Gastrocnemius medialis (tissue), 4 donors: ENCODE results near the gene LSAMP. TPM values are rescaled to one million over a fixed set of nuclear protein-coding genes. Genes with fewer than 3 reads are reported as not detected.

Source experiments
- ATAC-seq, 2 donors: fragments of 150-250 bp; one replicate each; pipeline ENCODE4 v1.9.1; 2016
- DNase-seq, 2 donors: peaks; one replicate each; pipeline ENCODE4 v3.0.0-alpha.2; 2019
- H3K27ac ChIP-seq, 4 donors: fragments of 200-600 bp; sonication (generic); 1 replicate in 1 of 4; 2 replicates in 3 of 4; pipeline ENCODE4 v1.5.1; 2016 to 2018; ENCODE audit warnings: mild to moderate bottlenecking in 2 of 4, moderate library complexity in 1 of 4
- H3K27me3 ChIP-seq, 3 donors: fragments of 200-600 bp; sonication (generic) in 2 of 3; 1 replicate in 1 of 3; 2 replicates in 2 of 3; pipeline versions ENCODE4 v1.5.1 to v1.6.0; 2016 to 2019; ENCODE audit warnings: mild to moderate bottlenecking in 1 of 3, moderate library complexity in 1 of 3
- H3K36me3 ChIP-seq, 2 donors: fragments of 200-600 bp; sonication (generic) in 1 of 2; one replicate each; pipeline ENCODE4 v1.5.1; 2017 to 2018
- H3K4me1 ChIP-seq, 2 donors: fragments of 200-600 bp; sonication (generic) in 1 of 2; one replicate each; pipeline ENCODE4 v1.5.1; 2016 to 2017; ENCODE audit warnings: mild to moderate bottlenecking in 2 of 2
- H3K4me3 ChIP-seq, 4 donors: fragments of 200-600 bp; sonication (generic) in 3 of 4; 1 replicate in 1 of 4; 2 replicates in 3 of 4; pipeline ENCODE4 v1.5.1; 2016 to 2019; ENCODE audit warnings: mild to moderate bottlenecking in 2 of 4
- H3K9me3 ChIP-seq, 3 donors: fragments of 200-600 bp; sonication (generic) in 2 of 3; 1 replicate in 1 of 3; 2 replicates in 2 of 3; pipeline ENCODE4 v1.5.1; 2016 to 2019
- POLR2A ChIP-seq, 2 donors: fragments of 450-650 bp; IDR thresholded peaks; one replicate each; pipeline ENCODE4 v1.6.1; 2017; ENCODE audit warnings: antibody characterized with exemption in 2 of 2, mild to moderate bottlenecking in 2 of 2, moderate library complexity in 2 of 2
- in situ Hi-C, 4 donors: fragments of 200-750 bp; cut with MboI; loops; one replicate each; pipeline versions ENCODE4 v1.15.0 to v1.8.0; 2017; ENCODE audit warnings: low sequenced_read_pairs in 4 of 4
- intact Hi-C: fragments of 100-400 bp; cut with DNase I; formaldehyde crosslinking; loops from one replicate; pipeline ENCODE4 v1.15.1; 2023; ENCODE audit warnings: low total_unique reads
- total RNA-seq, 4 donors: library from RNA; depleted of rRNA; stranded (reverse); fragments of >200 nt; gene quantifications; one replicate each; pipeline versions ENCODE4 v1.1.0 to v1.2.3, GENCODE V29; 2016
- TF ChIP-seq, protein P1 (sequence below), 5 experiments: fragments of 450-650 bp in 3 of 5; fragments of 200-600 bp in 2 of 5; sonication (generic) in 2 of 5; IDR thresholded peaks in 4 of 5; conservative IDR thresholded peaks in 1 of 5; 1 replicate in 4 of 5; 2 replicates in 1 of 5; pipeline ENCODE4 v1.5.1; 2016 to 2019; ENCODE audit warnings: antibody characterized with exemption in 5 of 5, mild to moderate bottlenecking in 3 of 5, moderate library complexity in 3 of 5

Gene LSAMP
- total RNA-seq, 4 donors from 2014 or later = 0.07 to 0.10 TPM; not detected in 2

DNA sequence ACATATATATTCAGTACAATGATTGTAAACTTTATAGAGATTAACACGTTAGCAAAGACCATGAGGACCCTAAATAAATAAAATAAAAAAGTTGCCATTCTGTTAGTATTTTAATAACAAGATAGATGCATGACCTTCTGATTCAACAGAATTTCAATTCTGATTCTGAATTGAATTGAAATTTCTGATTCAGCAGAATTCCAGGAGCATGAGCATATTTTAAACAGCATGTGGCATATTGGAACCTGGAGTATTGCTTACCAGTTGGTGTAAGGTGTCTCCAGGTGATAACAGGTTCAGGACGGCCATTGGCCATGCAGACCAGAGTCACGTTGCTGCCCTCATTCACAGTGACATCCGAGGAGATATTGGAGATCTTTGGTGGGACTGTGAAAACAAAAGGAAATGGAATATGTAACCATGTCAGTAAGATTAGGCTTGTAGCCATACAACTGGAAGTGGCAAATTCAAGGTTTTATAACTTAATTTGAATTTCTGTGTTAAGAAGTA is 426.0 kb downstream of the LSAMP start:
- Histone ChIP-seq H3K27ac (no peak overlapping the region), H3K27me3 (no peaks in the 10 kb centered on the region), H3K9me3 (no peaks in the 10 kb centered on the region), H3K4me3 (no peak overlapping the region), H3K4me1 (no peaks in the 10 kb centered on the region), H3K36me3 (no peaks in the 10 kb centered on the region)
- ATAC-seq (no peak), DNase-seq (no peak)
- in situ Hi-C loops = no loop called here
- TF ChIP-seq, protein P1, sequence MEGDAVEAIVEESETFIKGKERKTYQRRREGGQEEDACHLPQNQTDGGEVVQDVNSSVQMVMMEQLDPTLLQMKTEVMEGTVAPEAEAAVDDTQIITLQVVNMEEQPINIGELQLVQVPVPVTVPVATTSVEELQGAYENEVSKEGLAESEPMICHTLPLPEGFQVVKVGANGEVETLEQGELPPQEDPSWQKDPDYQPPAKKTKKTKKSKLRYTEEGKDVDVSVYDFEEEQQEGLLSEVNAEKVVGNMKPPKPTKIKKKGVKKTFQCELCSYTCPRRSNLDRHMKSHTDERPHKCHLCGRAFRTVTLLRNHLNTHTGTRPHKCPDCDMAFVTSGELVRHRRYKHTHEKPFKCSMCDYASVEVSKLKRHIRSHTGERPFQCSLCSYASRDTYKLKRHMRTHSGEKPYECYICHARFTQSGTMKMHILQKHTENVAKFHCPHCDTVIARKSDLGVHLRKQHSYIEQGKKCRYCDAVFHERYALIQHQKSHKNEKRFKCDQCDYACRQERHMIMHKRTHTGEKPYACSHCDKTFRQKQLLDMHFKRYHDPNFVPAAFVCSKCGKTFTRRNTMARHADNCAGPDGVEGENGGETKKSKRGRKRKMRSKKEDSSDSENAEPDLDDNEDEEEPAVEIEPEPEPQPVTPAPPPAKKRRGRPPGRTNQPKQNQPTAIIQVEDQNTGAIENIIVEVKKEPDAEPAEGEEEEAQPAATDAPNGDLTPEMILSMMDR (IDR thresholded peaks at IDR 0.05 in 4 of 5, conservative IDR thresholded peaks at IDR 0.05 in 1 of 5) = no peak
- no peak for TF ChIP-seq POLR2A (IDR thresholded peaks at IDR 0.05)
- intact Hi-C loops = no loop called here

DNA sequence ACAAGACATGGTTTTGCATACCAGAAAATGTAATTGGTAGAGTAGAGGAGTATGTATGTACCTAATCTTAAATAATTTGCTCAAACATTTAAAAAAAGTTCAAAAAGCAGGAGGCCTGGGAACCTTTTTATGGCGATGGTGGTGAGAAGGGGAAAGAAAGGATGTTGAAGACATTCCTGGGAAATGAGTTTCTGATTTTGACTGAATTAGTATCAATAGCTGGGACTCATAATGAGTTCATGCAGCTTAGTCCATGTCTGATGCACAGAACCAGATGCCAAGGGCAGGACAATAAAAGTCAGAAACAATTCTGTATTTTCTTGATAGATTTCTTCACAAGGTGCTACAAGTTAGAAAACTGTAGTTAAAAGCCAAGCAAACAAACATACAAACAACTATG is 426.6 kb downstream of the LSAMP start:
- H3K36me3 ChIP-seq = no peaks in the 10 kb centered on the region
- no peaks in the 10 kb centered on the region for H3K27me3 ChIP-seq
- no peaks in the 10 kb centered on the region for H3K4me1 ChIP-seq
- in situ Hi-C loops (no loop called here), intact Hi-C loops (no loop called here)
- TF ChIP-seq, protein P1 (IDR thresholded peaks at IDR 0.05 in 4 of 5, conservative IDR thresholded peaks at IDR 0.05 in 1 of 5) = no peak
- no peak for TF ChIP-seq POLR2A (IDR thresholded peaks at IDR 0.05)
- H3K9me3 ChIP-seq = no peaks in the 10 kb centered on the region
- DNase-seq (no peak), ATAC-seq (no peak)
- H3K4me3 ChIP-seq = no peak overlapping the region
- no peak overlapping the region for H3K27ac ChIP-seq

DNA sequence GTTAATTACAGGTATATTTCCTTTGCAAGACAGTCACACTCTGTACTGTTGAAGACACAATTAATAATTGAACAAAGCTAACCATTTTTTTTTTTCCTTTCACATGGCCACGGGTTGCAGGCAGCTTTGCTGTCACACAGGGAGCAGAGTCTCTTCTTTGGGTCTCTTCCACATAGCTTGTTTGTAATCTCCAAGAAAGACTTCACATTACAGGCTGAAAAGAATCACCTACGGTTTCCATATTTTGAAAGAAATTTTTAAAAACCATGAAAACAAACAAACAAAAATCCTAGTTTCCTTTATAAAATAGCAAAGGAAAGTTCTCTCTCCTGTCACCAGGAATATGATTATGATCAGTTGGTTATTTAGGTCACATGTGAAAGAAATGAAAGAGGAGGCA is 429.4 kb downstream of the LSAMP start:
- H3K36me3 ChIP-seq = no peaks in the 10 kb centered on the region
- H3K9me3 ChIP-seq = no peaks in the 10 kb centered on the region
- intact Hi-C loops = no loop called here
- H3K4me3 ChIP-seq = no peak overlapping the region
- H3K4me1 ChIP-seq = no peaks in the 10 kb centered on the region
- no peak for TF ChIP-seq POLR2A (IDR thresholded peaks at IDR 0.05)
- TF ChIP-seq, protein P1 (IDR thresholded peaks at IDR 0.05 in 4 of 5, conservative IDR thresholded peaks at IDR 0.05 in 1 of 5) = no peak
- no peak overlapping the region for H3K27ac ChIP-seq
- no peaks in the 10 kb centered on the region for H3K27me3 ChIP-seq
- ATAC-seq = no peak
- in situ Hi-C loops = no loop called here
- DNase-seq = no peak

DNA sequence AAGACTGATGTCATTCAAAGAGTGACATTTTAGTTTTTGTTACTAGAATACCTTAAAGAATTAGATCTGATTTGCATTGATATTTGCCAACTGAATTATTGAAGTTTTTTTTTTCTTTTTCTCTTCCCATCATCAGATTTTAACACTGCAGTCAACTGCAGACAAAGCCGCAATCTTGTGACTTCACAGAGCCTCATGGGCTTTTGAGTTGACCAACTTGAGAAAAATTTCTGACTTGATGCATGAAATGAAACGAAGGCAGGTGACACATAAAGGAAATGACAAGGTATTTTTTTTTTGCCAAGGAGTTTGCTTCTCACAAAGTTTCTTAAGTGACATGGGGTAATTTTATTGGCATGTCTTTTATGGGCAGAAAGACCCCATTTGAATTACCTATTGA is 438.3 kb downstream of the LSAMP start:
- H3K27ac ChIP-seq = no peak overlapping the region
- TF ChIP-seq POLR2A (IDR thresholded peaks at IDR 0.05) = no peak
- TF ChIP-seq, protein P1 (IDR thresholded peaks at IDR 0.05 in 4 of 5, conservative IDR thresholded peaks at IDR 0.05 in 1 of 5) = no peak
- no peaks in the 10 kb centered on the region for H3K9me3 ChIP-seq
- H3K27me3 ChIP-seq = no peaks in the 10 kb centered on the region
- intact Hi-C loops = no loop called here
- in situ Hi-C loops = no loop called here
- no peak overlapping the region for H3K4me3 ChIP-seq
- H3K36me3 ChIP-seq = no peaks in the 10 kb centered on the region
- no peak for DNase-seq
- ATAC-seq = no peak
- H3K4me1 ChIP-seq = no peaks in the 10 kb centered on the region

DNA sequence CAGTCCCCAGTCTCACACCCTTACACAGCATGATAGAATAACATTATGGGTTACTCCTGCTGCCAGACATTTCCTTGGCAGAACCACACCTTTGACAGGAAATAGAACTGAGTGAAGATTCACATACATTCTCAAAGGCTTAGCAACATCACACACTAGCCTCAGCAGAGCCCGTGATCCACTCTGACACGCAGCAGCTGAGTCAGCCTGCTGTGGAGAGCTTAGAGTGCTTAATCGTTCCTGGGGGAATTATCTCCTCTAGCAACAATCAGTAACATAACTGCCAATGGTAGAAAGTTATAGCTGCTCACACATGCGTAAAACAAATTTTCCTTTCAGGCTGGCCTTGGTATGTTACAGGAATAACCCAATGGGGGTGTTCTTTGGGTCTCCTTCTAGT is 439.9 kb downstream of the LSAMP start:
- no peak overlapping the region for H3K4me3 ChIP-seq
- no peaks in the 10 kb centered on the region for H3K36me3 ChIP-seq
- in situ Hi-C loops = no loop called here
- no peak for TF ChIP-seq POLR2A (IDR thresholded peaks at IDR 0.05)
- TF ChIP-seq, protein P1 (IDR thresholded peaks at IDR 0.05 in 4 of 5, conservative IDR thresholded peaks at IDR 0.05 in 1 of 5) = no peak
- DNase-seq = no peak
- H3K27me3 ChIP-seq = no peaks in the 10 kb centered on the region
- no peak overlapping the region for H3K27ac ChIP-seq
- intact Hi-C loops = no loop called here
- ATAC-seq = no peak
- H3K9me3 ChIP-seq = no peaks in the 10 kb centered on the region
- no peaks in the 10 kb centered on the region for H3K4me1 ChIP-seq
